ENCODE results near the gene MUC2. TPM values are rescaled to one million over a fixed set of nuclear protein-coding genes. Genes with fewer than 3 reads are reported as not detected.

The MUC2 gene
- total RNA-seq, 1 experiment from 2014 or later = 0.47 TPM

- Histone ChIP-seq H3K36me3 (ENCODE audit: control insufficient read depth in 1 of 2, insufficient read depth in 2 of 2, low read length in 2 of 2) (no peaks in the 10 kb centered on the region), H4K20me1 (ENCODE audit: insufficient read depth) (no peaks in the 10 kb centered on the region), H3K4me3 (replicated peaks in 1 of 2; ENCODE audit: low read depth in 1 of 2, low read length in 2 of 2) (no peak overlapping the region), H3K9ac (ENCODE audit: low read length) (no peak overlapping the region), H3K27ac (ENCODE audit: low read depth, low read length) (no peak overlapping the region), H2AFZ (ENCODE audit: low read depth, low read length, poor library complexity, severe bottlenecking) (no peak overlapping the region), H3K4me1 (ENCODE audit: control insufficient read depth in 1 of 2, insufficient read depth in 2 of 2, low read length in 2 of 2) (no peaks in the 10 kb centered on the region), H3K27me3 (ENCODE audit: insufficient read depth, low read length) (no peaks in the 10 kb centered on the region), H3K4me2 (ENCODE audit: low read length) (no peak overlapping the region), H3K9me3 (ENCODE audit: control insufficient read depth in 1 of 2, insufficient read depth in 1 of 2, low read depth in 1 of 2, low read length in 2 of 2) (no peaks in the 10 kb centered on the region; a peak in 1 of 4 replicates), H3K9me2 (ENCODE audit: insufficient read depth) (no peaks in the 10 kb centered on the region), H3K79me2 (ENCODE audit: insufficient read depth, low read length) (no peaks in the 10 kb centered on the region)
- ChIA-PET CTCF (no interaction called here), POLR2A (no interaction called here), RAD21 (ENCODE audit: low non-redundant PET in 1 of 2, low total read pairs in 2 of 2, uncharacterized antibody in 2 of 2, unreplicated experiment in 2 of 2) (no interaction called here)
- no peak for TF ChIP-seq EGR1 (IDR thresholded peaks at IDR 0.05; ENCODE audit: low read depth)
- TF ChIP-seq, protein P1, sequence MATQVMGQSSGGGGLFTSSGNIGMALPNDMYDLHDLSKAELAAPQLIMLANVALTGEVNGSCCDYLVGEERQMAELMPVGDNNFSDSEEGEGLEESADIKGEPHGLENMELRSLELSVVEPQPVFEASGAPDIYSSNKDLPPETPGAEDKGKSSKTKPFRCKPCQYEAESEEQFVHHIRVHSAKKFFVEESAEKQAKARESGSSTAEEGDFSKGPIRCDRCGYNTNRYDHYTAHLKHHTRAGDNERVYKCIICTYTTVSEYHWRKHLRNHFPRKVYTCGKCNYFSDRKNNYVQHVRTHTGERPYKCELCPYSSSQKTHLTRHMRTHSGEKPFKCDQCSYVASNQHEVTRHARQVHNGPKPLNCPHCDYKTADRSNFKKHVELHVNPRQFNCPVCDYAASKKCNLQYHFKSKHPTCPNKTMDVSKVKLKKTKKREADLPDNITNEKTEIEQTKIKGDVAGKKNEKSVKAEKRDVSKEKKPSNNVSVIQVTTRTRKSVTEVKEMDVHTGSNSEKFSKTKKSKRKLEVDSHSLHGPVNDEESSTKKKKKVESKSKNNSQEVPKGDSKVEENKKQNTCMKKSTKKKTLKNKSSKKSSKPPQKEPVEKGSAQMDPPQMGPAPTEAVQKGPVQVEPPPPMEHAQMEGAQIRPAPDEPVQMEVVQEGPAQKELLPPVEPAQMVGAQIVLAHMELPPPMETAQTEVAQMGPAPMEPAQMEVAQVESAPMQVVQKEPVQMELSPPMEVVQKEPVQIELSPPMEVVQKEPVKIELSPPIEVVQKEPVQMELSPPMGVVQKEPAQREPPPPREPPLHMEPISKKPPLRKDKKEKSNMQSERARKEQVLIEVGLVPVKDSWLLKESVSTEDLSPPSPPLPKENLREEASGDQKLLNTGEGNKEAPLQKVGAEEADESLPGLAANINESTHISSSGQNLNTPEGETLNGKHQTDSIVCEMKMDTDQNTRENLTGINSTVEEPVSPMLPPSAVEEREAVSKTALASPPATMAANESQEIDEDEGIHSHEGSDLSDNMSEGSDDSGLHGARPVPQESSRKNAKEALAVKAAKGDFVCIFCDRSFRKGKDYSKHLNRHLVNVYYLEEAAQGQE (IDR thresholded peaks at IDR 0.05; ENCODE audit: low read depth) = no peak
- no peak for TF ChIP-seq CTCF (IDR thresholded peaks at IDR 0.05 in 2 of 3, conservative IDR thresholded peaks at IDR 0.05 in 1 of 3; ENCODE audit: borderline replicate concordance in 1 of 3, insufficient read depth in 1 of 3, low read depth in 2 of 3, low read length in 2 of 3)
- no peak for TF ChIP-seq FOSL1 (IDR thresholded peaks at IDR 0.05; ENCODE audit: low read depth)
- DNase-seq (ENCODE audit: low read depth, low spot score) (no peak), ATAC-seq (no peak)
- no TSS peak for BruUV-seq (replicated peaks)
- intact Hi-C loops (cut with micrococcal nuclease) = no loop called here
Measured at GRCh38 chr11:1027483-1028290, 47.0 kb upstream of the MUC2 start.
